Measurements from ENCODE around the gene NSUN2. TPM values are rescaled to one million over a fixed set of nuclear protein-coding genes. Genes with fewer than 3 reads are reported as not detected.

Gene NSUN2
- total and polyA plus RNA-seq, 9 donors: 33.5 to 52.1 (median 39.3) TPM

GRCh38 chr5:6582507-6583048 is 50.3 kb downstream of the NSUN2 start:
- 15 to 54% (median 26%) methylated on average over 30 of the region's 30 CpGs for WGBS, 3 donors
- peak in 1 of 5 donors; percentile 21 for DNase-seq
- H3K4me3 ChIP-seq: peak overlapping the region; percentile 36
- peak overlapping the region in 1 of 2 donors; percentile 62 for H3K27ac ChIP-seq
- intact Hi-C loops (cut with DNase I): loop anchor here in 1 of 4 donors (10.0 kb wide), 1 partner anchor 198 kb away; no protein-coding TSS in a partner anchor
- peaks cover 9% of the 10 kb centered on the region for H3K4me1 ChIP-seq (ENCODE audit: insufficient read depth)
- no peaks in the 10 kb centered on the region for H3K27me3 ChIP-seq
- TF ChIP-seq CTCF (IDR thresholded peaks at IDR 0.05): no peak
- no peak for TF ChIP-seq EP300 (IDR thresholded peaks at IDR 0.05)
- TF ChIP-seq POLR2A (IDR thresholded peaks at IDR 0.05): no peak
- no peaks in the 10 kb centered on the region for H3K9me3 ChIP-seq
- H3K36me3 ChIP-seq: no peaks in the 10 kb centered on the region

GRCh38 chr5:6581559-6582426 is 51.1 kb downstream of the NSUN2 start:
- DNase-seq: no peak
- H3K4me1 ChIP-seq (ENCODE audit: insufficient read depth): peaks cover 9% of the 10 kb centered on the region
- H3K27ac ChIP-seq: peak overlapping the region in 1 of 2 donors; percentile 62
- H3K27me3 ChIP-seq: no peaks in the 10 kb centered on the region
- TF ChIP-seq CTCF (IDR thresholded peaks at IDR 0.05) (no peak), EP300 (IDR thresholded peaks at IDR 0.05) (no peak), POLR2A (IDR thresholded peaks at IDR 0.05) (no peak)
- 36 to 42% (median 37%) methylated on average over 14 of the region's 14 CpGs for WGBS, 3 donors
- intact Hi-C loops (cut with DNase I): loop anchor here in 1 of 4 donors (10.0 kb wide), 1 partner anchor 197 kb away; no protein-coding TSS in a partner anchor
- no peaks in the 10 kb centered on the region for H3K36me3 ChIP-seq
- H3K4me3 ChIP-seq: no peak overlapping the region
- no peaks in the 10 kb centered on the region for H3K9me3 ChIP-seq

GRCh38 chr5:6581090-6581489 is 51.8 kb downstream of the NSUN2 start:
- H3K4me1 ChIP-seq (ENCODE audit: insufficient read depth): peaks cover 9% of the 10 kb centered on the region
- H3K27me3 ChIP-seq: no peaks in the 10 kb centered on the region
- TF ChIP-seq CTCF (IDR thresholded peaks at IDR 0.05) (no peak), POLR2A (IDR thresholded peaks at IDR 0.05) (no peak), EP300 (IDR thresholded peaks at IDR 0.05) (no peak)
- H3K27ac ChIP-seq: no peak overlapping the region
- intact Hi-C loops (cut with DNase I): loop anchor here in 1 of 4 donors (10.0 kb wide), 1 partner anchor 196 kb away; no protein-coding TSS in a partner anchor
- no peaks in the 10 kb centered on the region for H3K36me3 ChIP-seq
- WGBS, 3 donors: 30 to 43% (median 32%) methylated on average over 1 of the region's 1 CpG
- DNase-seq: no peak
- no peak overlapping the region for H3K4me3 ChIP-seq
- no peaks in the 10 kb centered on the region for H3K9me3 ChIP-seq

GRCh38 chr5:6579535-6579934 is 53.3 kb downstream of the NSUN2 start:
- DNase-seq: no peak
- 72 to 94% (median 88%) methylated on average over 5 of the region's 5 CpGs for WGBS, 3 donors
- intact Hi-C loops (cut with DNase I): loop anchor here in 2 of 4 donors (10.0 kb wide), 1 partner anchor 1085 kb away; no protein-coding TSS in a partner anchor

More at GRCh38 chr5:6579535-6579934, 53.3 kb downstream of the NSUN2 start:
- H3K36me3 ChIP-seq: no peaks in the 10 kb centered on the region
- no peak overlapping the region for H3K4me3 ChIP-seq
- no peak overlapping the region for H3K27ac ChIP-seq
- TF ChIP-seq CTCF (IDR thresholded peaks at IDR 0.05) (no peak), POLR2A (IDR thresholded peaks at IDR 0.05) (no peak), EP300 (IDR thresholded peaks at IDR 0.05) (no peak)
- H3K9me3 ChIP-seq: no peaks in the 10 kb centered on the region
- H3K4me1 ChIP-seq (ENCODE audit: insufficient read depth): peaks cover 9% of the 10 kb centered on the region
- no peaks in the 10 kb centered on the region for H3K27me3 ChIP-seq

All from ovary (tissue), 9 donors.